HG03457 (cell line): Measurements from ENCODE around the gene TUBGCP6.

Experiments
- ATAC-seq: cut with Tn5 transposase; IDR thresholded peaks from one replicate; pipeline ENCODE4 v1.9.1; 2021; ENCODE audit warnings: moderate number of reproducible peaks; ENCODE audit not compliant: unreplicated experiment

TUBGCP6 gene

GRCh38 chr22:50227579-50228215 lies 17.1 kb downstream of the TUBGCP6 start:
- ATAC-seq, result no peak

- ATAC-seq, result no peak
Measured at GRCh38 chr22:50226875-50227165, 18.0 kb downstream of the TUBGCP6 start.

- ATAC-seq, result no peak
Measured at GRCh38 chr22:50226063-50226874, 18.6 kb downstream of the TUBGCP6 start.

- no peak for ATAC-seq
Measured at GRCh38 chr22:50225200-50225969, 19.4 kb downstream of the TUBGCP6 start.

GRCh38 chr22:50224071-50224470 lies 20.8 kb downstream of the TUBGCP6 start:
- ATAC-seq, result no peak

- ATAC-seq, result no peak
Measured at GRCh38 chr22:50222508-50222907, 22.3 kb downstream of the TUBGCP6 start.

- ATAC-seq, result no peak
Measured at GRCh38 chr22:50221410-50222300, 23.2 kb downstream of the TUBGCP6 start.

GRCh38 chr22:50220603-50221409 lies 24.0 kb downstream of the TUBGCP6 start:
- ATAC-seq, result no peak

- ATAC-seq, result no peak
Measured at GRCh38 chr22:50219800-50220602, 24.8 kb downstream of the TUBGCP6 start.

GRCh38 chr22:50218996-50219727 lies 25.7 kb downstream of the TUBGCP6 start:
- no peak for ATAC-seq

GRCh38 chr22:50218153-50218995 lies 26.4 kb downstream of the TUBGCP6 start:
- ATAC-seq, result no peak

GRCh38 chr22:50217543-50218152 lies 27.2 kb downstream of the TUBGCP6 start:
- no peak for ATAC-seq

GRCh38 chr22:50216684-50217520 lies 27.9 kb downstream of the TUBGCP6 start:
- ATAC-seq, result no peak

- ATAC-seq, result no peak
Measured at GRCh38 chr22:50216055-50216683, 28.7 kb downstream of the TUBGCP6 start.

- no peak for ATAC-seq
Measured at GRCh38 chr22:50215297-50216054, 29.3 kb downstream of the TUBGCP6 start.
